GM12875 (cell line): Measurements from ENCODE around the gene TPD52L2.

Experiments
- H3K4me3 ChIP-seq: one replicate; pipeline ENCODE4 v1.5.1; 2011; ENCODE audit warnings: low read depth, low read length, control low read depth
- CTCF ChIP-seq: IDR thresholded peaks from 2 replicates; pipeline ENCODE4 v1.5.1; 2011; ENCODE audit warnings: low read depth, mild to moderate bottlenecking, control low read depth, inconsistent platforms, low read length, moderate library complexity, borderline replicate concordance; ENCODE audit not compliant: insufficient read depth

TPD52L2 gene

GRCh38 chr20:63895202-63895951 is 30.3 kb downstream of the TPD52L2 start:
- TF ChIP-seq CTCF: no peak
- peak overlapping the region; percentile 50 for H3K4me3 ChIP-seq

DNA sequence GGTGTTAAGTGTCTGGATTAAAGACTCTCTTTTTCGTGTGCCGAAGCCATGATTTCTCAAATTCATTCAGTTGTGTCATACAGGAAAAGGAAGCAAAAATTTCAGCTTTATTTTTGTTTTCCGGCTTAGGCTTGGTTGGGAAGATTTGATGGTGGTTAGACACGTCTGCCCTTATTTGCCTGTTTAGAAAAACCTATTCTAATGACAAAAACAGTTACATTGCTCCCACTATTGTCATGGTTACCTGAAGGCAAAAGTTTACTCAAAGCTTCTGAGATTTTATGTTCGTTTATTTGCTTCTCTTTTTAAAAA is 30.8 kb downstream of the TPD52L2 start:
- no peak for TF ChIP-seq CTCF
- peak overlapping the region; percentile 31 for H3K4me3 ChIP-seq

- TF ChIP-seq CTCF: no peak
Observed at GRCh38 chr20:63896264-63897105, 31.4 kb downstream of the TPD52L2 start.

GRCh38 chr20:63897978-63898561 is 33.0 kb downstream of the TPD52L2 start:
- TF ChIP-seq CTCF: no peak
- no peak overlapping the region for H3K4me3 ChIP-seq

More at GRCh38 chr20:63896264-63897105, 31.4 kb downstream of the TPD52L2 start:
- H3K4me3 ChIP-seq: peak overlapping the region; percentile 31

DNA sequence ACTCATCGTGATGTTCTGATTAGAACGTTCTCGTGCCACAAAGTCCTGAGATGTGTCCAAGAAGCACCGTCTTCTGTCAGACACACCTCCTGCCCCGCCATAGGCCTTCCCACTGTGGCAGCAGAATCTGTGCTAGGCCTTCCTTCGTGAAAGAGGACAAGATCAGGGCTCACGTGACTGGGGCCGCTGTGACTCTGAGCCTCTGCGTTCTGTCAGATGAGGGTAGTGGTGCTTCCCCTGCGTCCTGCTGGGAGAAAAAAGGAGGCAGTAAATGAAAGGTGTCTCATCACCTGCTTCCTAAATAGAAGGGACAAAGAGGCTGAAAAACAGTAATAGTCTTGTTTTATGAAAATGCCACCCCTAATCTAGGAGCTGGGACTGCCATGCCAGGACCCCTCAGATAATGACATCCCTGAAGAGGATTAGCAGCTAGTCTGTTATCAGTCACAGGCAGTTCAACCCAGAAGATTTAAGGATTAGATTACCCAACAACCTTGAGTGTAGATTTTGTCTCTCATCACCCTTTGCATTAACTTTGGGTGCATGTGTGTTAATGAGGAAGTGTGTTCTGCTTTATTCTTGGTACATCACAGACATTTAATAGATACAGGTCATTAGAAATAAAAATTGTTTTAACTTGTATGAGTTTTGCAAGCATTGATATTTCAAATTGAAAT is 34.0 kb downstream of the TPD52L2 start:
- H3K4me3 ChIP-seq: no peak overlapping the region
- TF ChIP-seq CTCF: no peak

GRCh38 chr20:63900413-63900812 is 35.3 kb downstream of the TPD52L2 start:
- no peak overlapping the region for H3K4me3 ChIP-seq
- no peak for TF ChIP-seq CTCF
